Neural cell (in vitro differentiated cells): ENCODE data around the gene ETV3L. TPM values are rescaled to one million over a fixed set of nuclear protein-coding genes. Genes with fewer than 3 reads are reported as not detected.

ENCODE experiments used
- H2AFZ ChIP-seq: fragments of 200-600, 300-800 bp; sonication (generic), shearing (Covaris generic); 2 replicates; pipeline ENCODE4 v1.6.0; 2014; ENCODE audit warnings: low read depth, mild to moderate bottlenecking, antibody characterized with exemption, low read length, moderate library complexity
- H3F3A ChIP-seq: fragments of 200-600 bp; shearing (Covaris generic); 2 replicates; pipeline ENCODE4 v1.6.1; 2016; ENCODE audit warnings: mild to moderate bottlenecking, moderate library complexity, mixed read lengths, antibody characterized with exemption, low read length; ENCODE audit not compliant: insufficient read depth, poor library complexity, severe bottlenecking
- H3K27ac ChIP-seq: fragments of 200-600, 300-800 bp; sonication (generic), shearing (Covaris generic); 2 replicates; pipeline ENCODE4 v1.5.1; 2014; ENCODE audit warnings: mild to moderate bottlenecking, low read length, moderate library complexity
- H3K27me3 ChIP-seq: fragments of 300-800, 200-600 bp; sonication (generic), shearing (Covaris generic); 2 replicates; pipeline ENCODE4 v1.6.0; 2014; ENCODE audit warnings: mild to moderate bottlenecking, low read depth, low read length, moderate library complexity; ENCODE audit not compliant: insufficient read depth
- H3K36me3 ChIP-seq: fragments of 300-800, 200-600 bp; sonication (generic), shearing (Covaris generic); 2 replicates; pipeline ENCODE4 v1.5.1; 2014; ENCODE audit warnings: mild to moderate bottlenecking, antibody characterized with exemption, low read length, moderate library complexity; ENCODE audit not compliant: insufficient read depth
- H3K4me2 ChIP-seq: fragments of 300-800, 200-600 bp; sonication (generic), shearing (Covaris generic); 2 replicates; pipeline ENCODE4 v1.6.0; 2014; ENCODE audit warnings: mild to moderate bottlenecking, low read length
- H3K4me3 ChIP-seq: fragments of 300-800, 200-600 bp; sonication (generic), shearing (Covaris generic); 2 replicates; pipeline ENCODE4 v1.5.1; 2014; ENCODE audit warnings: mild to moderate bottlenecking, low read length, moderate library complexity
- H3K79me2 ChIP-seq: fragments of 200-600 bp; shearing (Covaris generic); replicated peaks from 2 replicates; pipeline ENCODE4 v1.6.0; 2014; ENCODE audit warnings: mild to moderate bottlenecking, low read length, moderate library complexity; ENCODE audit not compliant: insufficient read depth
- H3K9ac ChIP-seq: fragments of 300-800, 200-600 bp; sonication (generic), shearing (Covaris generic); 2 replicates; pipeline ENCODE4 v1.6.1; 2016; ENCODE audit warnings: mild to moderate bottlenecking, low read length, mixed read lengths
- H3K9me2 ChIP-seq: fragments of 200-600 bp; shearing (Covaris generic); 2 replicates; pipeline ENCODE4 v1.6.1; 2016; ENCODE audit warnings: mild to moderate bottlenecking, low read length, mixed read lengths; ENCODE audit not compliant: insufficient read depth
- H3K9me3 ChIP-seq: fragments of 200-600, 300-800 bp; sonication (generic), shearing (Covaris generic); 2 replicates; pipeline ENCODE4 v1.6.1; 2016; ENCODE audit warnings: mild to moderate bottlenecking, mixed run types, low read length, moderate library complexity, mixed read lengths
- H4K20me1 ChIP-seq: fragments of 200-600 bp; shearing (Covaris generic); 2 replicates; pipeline ENCODE4 v1.6.1; 2016; ENCODE audit warnings: mild to moderate bottlenecking, mixed run types; ENCODE audit not compliant: insufficient read depth
- EP300 ChIP-seq: fragments of 450-650 bp; conservative IDR thresholded peaks from 2 replicates; pipeline ENCODE4 v1.6.1; 2014; ENCODE audit warnings: antibody characterized with exemption, mild to moderate bottlenecking, moderate library complexity; ENCODE audit not compliant: poor library complexity, severe bottlenecking
- EZH2 ChIP-seq: fragments of 200-600, 300-800 bp; shearing (Covaris generic), sonication (generic); IDR thresholded peaks from 2 replicates; pipeline ENCODE4 v1.6.1; 2014; ENCODE audit warnings: antibody characterized with exemption, low read length, borderline replicate concordance, mild to moderate bottlenecking; ENCODE audit not compliant: insufficient read depth, poor library complexity, severe bottlenecking
- MXI1 ChIP-seq: fragments of 450-650 bp; conservative IDR thresholded peaks from 2 replicates; pipeline ENCODE4 v1.6.1; 2014; ENCODE audit warnings: antibody characterized with exemption, mild to moderate bottlenecking; ENCODE audit not compliant: poor library complexity, severe bottlenecking
- POLR2AphosphoS5 ChIP-seq: IDR thresholded peaks from 2 replicates; pipeline ENCODE4 v1.6.1; 2012
- RAD21 ChIP-seq: fragments of 450-650 bp; conservative IDR thresholded peaks from 2 replicates; pipeline ENCODE4 v1.6.1; 2014; ENCODE audit warnings: antibody characterized with exemption, mild to moderate bottlenecking, moderate library complexity
- SMC3 ChIP-seq: fragments of 450-650 bp; conservative IDR thresholded peaks from 2 replicates; pipeline ENCODE4 v1.6.1; 2014; ENCODE audit warnings: antibody characterized with exemption, mild to moderate bottlenecking, moderate library complexity; ENCODE audit not compliant: poor library complexity
- TAF1 ChIP-seq: IDR thresholded peaks from 2 replicates; pipeline ENCODE4 v1.6.1; 2012; ENCODE audit warnings: low read depth
- polyA plus RNA-seq: library from polyadenylated mRNA; depleted of rRNA; stranded (reverse); fragments of >200 nt; gene quantifications from 2 replicates; pipeline ENCODE4 v1.2.3, GENCODE V29; 2014
- TF ChIP-seq, protein P1 (sequence below): fragments of 450-650 bp; IDR thresholded peaks from 2 replicates; pipeline ENCODE4 v1.5.1; 2014; ENCODE audit warnings: antibody characterized with exemption, mild to moderate bottlenecking, moderate library complexity; ENCODE audit not compliant: poor library complexity, severe bottlenecking
- TF ChIP-seq, protein P2 (sequence below): IDR thresholded peaks from 2 replicates; pipeline ENCODE4 v1.6.1; 2012; ENCODE audit warnings: borderline replicate concordance

ETV3L gene
- polyA plus RNA-seq, 1 donor from 2014 or later = not detected

DNA sequence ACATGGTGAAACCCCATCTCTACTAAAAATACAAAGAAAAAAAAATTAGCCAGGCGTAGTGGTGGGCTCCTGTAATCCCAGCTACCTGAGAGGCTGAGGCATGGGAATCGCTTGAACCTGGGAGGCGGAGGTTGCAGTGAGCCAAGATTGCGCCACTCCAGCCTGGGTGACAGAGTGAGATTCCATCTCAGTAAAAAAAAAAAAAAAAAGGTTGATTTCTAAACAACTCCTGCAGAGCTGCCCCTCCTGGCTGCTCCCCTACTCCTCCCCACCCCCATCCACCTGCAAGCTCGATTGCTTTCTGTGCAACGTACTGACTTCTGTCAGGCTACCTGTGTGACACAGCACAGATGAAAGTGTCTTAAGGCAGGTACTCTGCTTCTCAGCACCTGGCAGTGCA is 13.3 kb downstream of the ETV3L start:
- no peak overlapping the region for H3K4me3 ChIP-seq
- H3K9me3 ChIP-seq = no peaks in the 10 kb centered on the region
- H3K27me3 ChIP-seq = no peaks in the 10 kb centered on the region
- H4K20me1 ChIP-seq = no peaks in the 10 kb centered on the region
- no peak overlapping the region for H2AFZ ChIP-seq
- H3K27ac ChIP-seq = no peak overlapping the region
- H3K4me2 ChIP-seq = no peak overlapping the region
- H3K36me3 ChIP-seq = no peaks in the 10 kb centered on the region
- H3K79me2 ChIP-seq = no peaks in the 10 kb centered on the region
- no peaks in the 10 kb centered on the region for H3F3A ChIP-seq
- TF ChIP-seq EP300 (no peak), SMC3 (no peak), EZH2 (no peak), TAF1 (no peak), POLR2AphosphoS5 (no peak), RAD21 (no peak), MXI1 (no peak)
- TF ChIP-seq, protein P1, sequence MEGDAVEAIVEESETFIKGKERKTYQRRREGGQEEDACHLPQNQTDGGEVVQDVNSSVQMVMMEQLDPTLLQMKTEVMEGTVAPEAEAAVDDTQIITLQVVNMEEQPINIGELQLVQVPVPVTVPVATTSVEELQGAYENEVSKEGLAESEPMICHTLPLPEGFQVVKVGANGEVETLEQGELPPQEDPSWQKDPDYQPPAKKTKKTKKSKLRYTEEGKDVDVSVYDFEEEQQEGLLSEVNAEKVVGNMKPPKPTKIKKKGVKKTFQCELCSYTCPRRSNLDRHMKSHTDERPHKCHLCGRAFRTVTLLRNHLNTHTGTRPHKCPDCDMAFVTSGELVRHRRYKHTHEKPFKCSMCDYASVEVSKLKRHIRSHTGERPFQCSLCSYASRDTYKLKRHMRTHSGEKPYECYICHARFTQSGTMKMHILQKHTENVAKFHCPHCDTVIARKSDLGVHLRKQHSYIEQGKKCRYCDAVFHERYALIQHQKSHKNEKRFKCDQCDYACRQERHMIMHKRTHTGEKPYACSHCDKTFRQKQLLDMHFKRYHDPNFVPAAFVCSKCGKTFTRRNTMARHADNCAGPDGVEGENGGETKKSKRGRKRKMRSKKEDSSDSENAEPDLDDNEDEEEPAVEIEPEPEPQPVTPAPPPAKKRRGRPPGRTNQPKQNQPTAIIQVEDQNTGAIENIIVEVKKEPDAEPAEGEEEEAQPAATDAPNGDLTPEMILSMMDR = no peak
- TF ChIP-seq, protein P2, sequence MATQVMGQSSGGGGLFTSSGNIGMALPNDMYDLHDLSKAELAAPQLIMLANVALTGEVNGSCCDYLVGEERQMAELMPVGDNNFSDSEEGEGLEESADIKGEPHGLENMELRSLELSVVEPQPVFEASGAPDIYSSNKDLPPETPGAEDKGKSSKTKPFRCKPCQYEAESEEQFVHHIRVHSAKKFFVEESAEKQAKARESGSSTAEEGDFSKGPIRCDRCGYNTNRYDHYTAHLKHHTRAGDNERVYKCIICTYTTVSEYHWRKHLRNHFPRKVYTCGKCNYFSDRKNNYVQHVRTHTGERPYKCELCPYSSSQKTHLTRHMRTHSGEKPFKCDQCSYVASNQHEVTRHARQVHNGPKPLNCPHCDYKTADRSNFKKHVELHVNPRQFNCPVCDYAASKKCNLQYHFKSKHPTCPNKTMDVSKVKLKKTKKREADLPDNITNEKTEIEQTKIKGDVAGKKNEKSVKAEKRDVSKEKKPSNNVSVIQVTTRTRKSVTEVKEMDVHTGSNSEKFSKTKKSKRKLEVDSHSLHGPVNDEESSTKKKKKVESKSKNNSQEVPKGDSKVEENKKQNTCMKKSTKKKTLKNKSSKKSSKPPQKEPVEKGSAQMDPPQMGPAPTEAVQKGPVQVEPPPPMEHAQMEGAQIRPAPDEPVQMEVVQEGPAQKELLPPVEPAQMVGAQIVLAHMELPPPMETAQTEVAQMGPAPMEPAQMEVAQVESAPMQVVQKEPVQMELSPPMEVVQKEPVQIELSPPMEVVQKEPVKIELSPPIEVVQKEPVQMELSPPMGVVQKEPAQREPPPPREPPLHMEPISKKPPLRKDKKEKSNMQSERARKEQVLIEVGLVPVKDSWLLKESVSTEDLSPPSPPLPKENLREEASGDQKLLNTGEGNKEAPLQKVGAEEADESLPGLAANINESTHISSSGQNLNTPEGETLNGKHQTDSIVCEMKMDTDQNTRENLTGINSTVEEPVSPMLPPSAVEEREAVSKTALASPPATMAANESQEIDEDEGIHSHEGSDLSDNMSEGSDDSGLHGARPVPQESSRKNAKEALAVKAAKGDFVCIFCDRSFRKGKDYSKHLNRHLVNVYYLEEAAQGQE = no peak
- H3K9me2 ChIP-seq = no peaks in the 10 kb centered on the region
- no peak overlapping the region for H3K9ac ChIP-seq

DNA sequence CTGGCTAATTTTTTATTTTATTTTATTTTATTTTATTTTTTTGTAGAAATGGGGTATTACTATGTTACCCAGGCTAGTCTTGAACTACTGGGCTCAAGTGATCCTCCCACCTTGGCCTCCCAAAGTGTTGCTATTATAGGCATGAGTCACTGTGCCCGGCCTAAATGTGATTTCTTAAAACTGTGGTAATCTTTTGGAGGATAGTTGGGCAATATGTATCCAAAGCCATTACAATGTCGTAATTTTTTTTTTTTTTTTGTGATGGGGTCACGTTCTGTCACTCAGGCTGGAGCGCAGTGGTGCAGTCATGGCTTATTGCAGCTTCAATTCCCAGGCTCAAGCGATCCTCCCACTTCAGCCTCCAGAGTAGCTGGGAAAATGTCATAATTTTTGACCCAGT is 14.2 kb downstream of the ETV3L start:
- Histone ChIP-seq H3K9me2 (no peaks in the 10 kb centered on the region), H3K9ac (no peak overlapping the region), H2AFZ (no peak overlapping the region)

More for the DNA sequence above, 14.2 kb downstream of the ETV3L start:
- Histone ChIP-seq H3K79me2 (no peaks in the 10 kb centered on the region), H3K9me3 (no peaks in the 10 kb centered on the region), H3K36me3 (no peaks in the 10 kb centered on the region), H3K4me2 (no peak overlapping the region), H4K20me1 (no peaks in the 10 kb centered on the region), H3K27me3 (no peaks in the 10 kb centered on the region), H3F3A (no peaks in the 10 kb centered on the region), H3K4me3 (no peak overlapping the region), H3K27ac (no peak overlapping the region)
- TF ChIP-seq, protein P2 = no peak
- TF ChIP-seq EP300 (no peak), TAF1 (no peak), RAD21 (no peak)
- TF ChIP-seq, protein P1 = no peak
